ENCODE results near the gene KIRREL3. TPM values are rescaled to one million over a fixed set of nuclear protein-coding genes. Genes with fewer than 3 reads are reported as not detected.

Gene KIRREL3
- total RNA-seq, 1 donor from 2014 or later: 0.38 TPM

- no peak overlapping the region for H3K27ac Mint-ChIP-seq (ENCODE audit: unreplicated experiment)
- H3K4me3 Mint-ChIP-seq (ENCODE audit: unreplicated experiment): no peak overlapping the region
- no peaks in the 10 kb centered on the region for H3K36me3 Mint-ChIP-seq (ENCODE audit: low read depth, unreplicated experiment)
- H3K27me3 Mint-ChIP-seq (ENCODE audit: unreplicated experiment): peaks cover 7% of the 10 kb centered on the region
- no peaks in the 10 kb centered on the region for H3K9me3 Mint-ChIP-seq (ENCODE audit: unreplicated experiment)
- peak; percentile 73 for DNase-seq (ENCODE audit: low spot score)
- TF ChIP-seq CTCF (IDR thresholded peaks at IDR 0.05; ENCODE audit: unreplicated experiment): peak; percentile 66
- H3K4me1 Mint-ChIP-seq (ENCODE audit: unreplicated experiment): peaks cover 9% of the 10 kb centered on the region
Measured at GRCh38 chr11:126607374-126607773, 393.2 kb downstream of the KIRREL3 start.

DNA sequence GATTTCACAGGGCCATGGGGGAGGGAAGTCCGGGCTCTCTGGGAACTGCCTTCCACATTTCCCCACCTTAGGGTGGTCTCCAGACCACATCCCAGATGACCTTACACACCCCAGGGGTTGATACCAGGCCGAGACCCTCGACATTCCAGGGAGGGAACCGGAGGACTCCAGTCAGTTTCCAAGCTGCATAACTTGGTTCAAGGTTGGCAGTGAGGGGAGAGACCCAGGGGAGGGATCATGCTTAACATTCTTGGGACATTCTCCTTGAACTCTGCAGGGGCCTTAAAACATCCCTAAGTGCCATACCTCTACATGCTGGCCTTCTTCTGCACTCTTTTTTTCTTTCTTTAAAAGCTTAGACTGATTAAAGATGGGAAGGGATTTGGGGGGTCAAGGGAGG, 394.1 kb downstream of the KIRREL3 start:
- Mint-ChIP-seq H3K27me3 (ENCODE audit: unreplicated experiment) (peaks cover 7% of the 10 kb centered on the region), H3K36me3 (ENCODE audit: low read depth, unreplicated experiment) (no peaks in the 10 kb centered on the region), H3K9me3 (ENCODE audit: unreplicated experiment) (no peaks in the 10 kb centered on the region), H3K4me3 (ENCODE audit: unreplicated experiment) (no peak overlapping the region), H3K27ac (ENCODE audit: unreplicated experiment) (no peak overlapping the region), H3K4me1 (ENCODE audit: unreplicated experiment) (peaks cover 17% of the 10 kb centered on the region)
- no peak for TF ChIP-seq CTCF (IDR thresholded peaks at IDR 0.05; ENCODE audit: unreplicated experiment)
- DNase-seq (ENCODE audit: low spot score): no peak

DNA sequence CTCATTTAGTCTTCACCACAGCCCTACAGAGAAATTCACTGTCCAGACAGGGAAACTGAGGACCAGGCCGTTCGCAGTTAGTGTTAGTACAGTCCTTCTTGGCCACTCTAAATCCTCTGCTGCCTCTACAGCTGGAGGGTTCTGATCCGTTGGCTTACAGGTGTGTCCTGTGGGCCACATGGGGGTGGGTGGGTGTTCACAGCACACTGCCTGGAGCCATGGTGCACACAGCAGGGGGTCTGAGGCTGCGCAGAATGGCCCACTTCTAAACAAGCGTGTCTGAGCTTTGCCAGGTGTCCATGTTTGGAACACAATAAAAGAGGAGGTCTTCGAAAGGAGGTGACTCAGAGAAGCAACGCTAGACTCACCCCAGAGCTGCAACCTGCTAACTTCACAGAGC, 396.1 kb downstream of the KIRREL3 start:
- Mint-ChIP-seq H3K4me1 (ENCODE audit: unreplicated experiment) (peaks cover 28% of the 10 kb centered on the region), H3K36me3 (ENCODE audit: low read depth, unreplicated experiment) (no peaks in the 10 kb centered on the region), H3K9me3 (ENCODE audit: unreplicated experiment) (no peaks in the 10 kb centered on the region), H3K27me3 (ENCODE audit: unreplicated experiment) (peaks cover 7% of the 10 kb centered on the region), H3K4me3 (ENCODE audit: unreplicated experiment) (no peak overlapping the region), H3K27ac (ENCODE audit: unreplicated experiment) (no peak overlapping the region)
- no peak for TF ChIP-seq CTCF (IDR thresholded peaks at IDR 0.05; ENCODE audit: unreplicated experiment)
- no peak for DNase-seq (ENCODE audit: low spot score)

DNA sequence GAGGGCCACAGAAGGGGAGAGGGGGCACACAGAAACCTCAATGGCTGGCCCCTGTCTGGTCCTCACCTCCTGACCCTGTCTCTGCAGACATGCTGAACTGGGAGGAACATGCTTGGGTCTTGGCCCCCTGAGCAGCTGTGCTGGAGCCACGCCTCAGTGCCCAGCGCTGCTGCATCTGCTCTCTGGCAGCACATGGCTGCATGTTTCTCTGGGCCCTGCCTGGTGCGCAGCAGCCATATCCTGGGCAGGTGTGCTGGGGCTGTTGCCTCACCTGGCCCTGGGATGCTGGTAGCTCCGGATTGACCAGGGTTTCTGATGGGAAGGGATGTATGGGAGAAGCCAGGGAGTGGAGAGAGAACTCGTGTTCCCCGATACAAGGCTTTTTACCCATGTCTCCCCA, 397.1 kb downstream of the KIRREL3 start:
- no peak for TF ChIP-seq CTCF (IDR thresholded peaks at IDR 0.05; ENCODE audit: unreplicated experiment)
- Mint-ChIP-seq H3K27me3 (ENCODE audit: unreplicated experiment) (peaks cover 7% of the 10 kb centered on the region), H3K4me1 (ENCODE audit: unreplicated experiment) (peaks cover 28% of the 10 kb centered on the region), H3K4me3 (ENCODE audit: unreplicated experiment) (no peak overlapping the region), H3K27ac (ENCODE audit: unreplicated experiment) (no peak overlapping the region), H3K9me3 (ENCODE audit: unreplicated experiment) (no peaks in the 10 kb centered on the region), H3K36me3 (ENCODE audit: low read depth, unreplicated experiment) (no peaks in the 10 kb centered on the region)
- no peak for DNase-seq (ENCODE audit: low spot score)

DNA sequence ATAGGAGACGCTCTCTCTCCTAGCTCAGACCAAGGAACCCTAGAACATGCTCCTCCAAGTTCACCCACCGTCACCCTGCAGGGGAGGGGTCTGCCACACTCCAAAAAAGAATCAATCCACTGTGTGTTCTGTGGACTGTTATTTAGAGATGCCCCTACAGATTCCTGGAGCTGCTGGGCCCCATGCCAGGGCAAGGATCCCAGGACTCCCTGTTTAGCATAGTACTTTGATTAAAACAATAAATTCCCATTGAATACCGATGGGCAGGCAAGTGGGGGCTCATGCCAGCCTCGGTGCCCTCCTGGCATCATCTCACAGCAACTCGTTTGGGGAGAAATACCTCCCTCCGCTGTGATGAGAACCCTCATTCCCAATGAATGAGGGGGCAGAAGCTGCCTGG, 397.6 kb downstream of the KIRREL3 start:
- H3K4me3 Mint-ChIP-seq (ENCODE audit: unreplicated experiment): no peak overlapping the region
- no peaks in the 10 kb centered on the region for H3K9me3 Mint-ChIP-seq (ENCODE audit: unreplicated experiment)
- no peak overlapping the region for H3K27ac Mint-ChIP-seq (ENCODE audit: unreplicated experiment)
- H3K27me3 Mint-ChIP-seq (ENCODE audit: unreplicated experiment): peaks cover 7% of the 10 kb centered on the region
- peaks cover 28% of the 10 kb centered on the region for H3K4me1 Mint-ChIP-seq (ENCODE audit: unreplicated experiment)
- no peaks in the 10 kb centered on the region for H3K36me3 Mint-ChIP-seq (ENCODE audit: low read depth, unreplicated experiment)
- DNase-seq (ENCODE audit: low spot score): no peak
- no peak for TF ChIP-seq CTCF (IDR thresholded peaks at IDR 0.05; ENCODE audit: unreplicated experiment)
